GM21576 (cell line): ENCODE results near the gene SYNE2.

Experiments used
- ATAC-seq: cut with Tn5 transposase; IDR thresholded peaks from one replicate; pipeline ENCODE4 v1.9.1; 2021; ENCODE audit warnings: mild to moderate bottlenecking, moderate library complexity; ENCODE audit not compliant: unreplicated experiment

The SYNE2 gene

GRCh38 chr14:64212666-64213065 is 359.9 kb downstream of the SYNE2 start:
- ATAC-seq = no peak

DNA sequence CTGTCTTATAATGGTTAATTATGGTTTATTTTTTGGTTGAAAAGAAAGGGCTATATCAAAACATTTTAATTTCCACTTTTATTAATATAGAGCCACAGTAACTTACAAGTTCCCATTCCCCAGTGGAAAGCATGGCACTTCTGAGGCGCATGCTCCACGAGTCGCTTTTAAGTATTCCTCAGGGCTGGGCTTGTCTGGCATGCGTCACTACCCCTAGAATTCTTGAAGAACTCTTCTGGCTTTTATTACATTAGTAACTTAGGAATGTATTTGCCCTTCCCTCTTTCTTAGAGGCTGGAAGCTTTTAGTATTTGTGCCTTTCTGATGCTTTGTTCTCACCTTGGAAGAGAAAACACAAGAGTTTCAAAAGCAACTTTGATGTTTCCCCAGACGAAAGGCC is 360.3 kb downstream of the SYNE2 start:
- no peak for ATAC-seq

GRCh38 chr14:64213853-64214570 is 361.2 kb downstream of the SYNE2 start:
- no peak for ATAC-seq

DNA sequence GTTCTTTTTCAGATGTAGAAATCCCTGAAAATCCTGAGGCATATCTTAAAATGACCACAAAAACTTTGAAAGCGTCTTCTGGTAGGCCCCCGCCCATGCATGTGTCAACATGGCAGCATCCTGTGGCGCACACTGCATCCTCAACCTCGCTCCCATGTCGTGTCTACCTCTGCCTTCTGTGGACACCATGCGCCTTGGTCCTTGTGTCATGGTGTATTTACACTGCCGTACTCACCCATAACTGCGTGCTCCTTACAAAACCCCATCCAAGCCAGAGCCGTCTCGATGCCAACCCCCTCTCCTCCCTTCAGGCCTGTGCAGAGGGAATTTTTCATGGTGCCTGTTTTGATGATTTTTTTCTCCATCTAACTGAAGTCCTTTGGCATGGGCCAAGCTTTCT is 362.5 kb downstream of the SYNE2 start:
- ATAC-seq = no peak

GRCh38 chr14:64215978-64216377 is 363.2 kb downstream of the SYNE2 start:
- ATAC-seq = no peak

GRCh38 chr14:64217308-64217707 is 364.5 kb downstream of the SYNE2 start:
- ATAC-seq = peak; percentile 48

- no peak for ATAC-seq
Measured at GRCh38 chr14:64217834-64218233, 365.0 kb downstream of the SYNE2 start.

DNA sequence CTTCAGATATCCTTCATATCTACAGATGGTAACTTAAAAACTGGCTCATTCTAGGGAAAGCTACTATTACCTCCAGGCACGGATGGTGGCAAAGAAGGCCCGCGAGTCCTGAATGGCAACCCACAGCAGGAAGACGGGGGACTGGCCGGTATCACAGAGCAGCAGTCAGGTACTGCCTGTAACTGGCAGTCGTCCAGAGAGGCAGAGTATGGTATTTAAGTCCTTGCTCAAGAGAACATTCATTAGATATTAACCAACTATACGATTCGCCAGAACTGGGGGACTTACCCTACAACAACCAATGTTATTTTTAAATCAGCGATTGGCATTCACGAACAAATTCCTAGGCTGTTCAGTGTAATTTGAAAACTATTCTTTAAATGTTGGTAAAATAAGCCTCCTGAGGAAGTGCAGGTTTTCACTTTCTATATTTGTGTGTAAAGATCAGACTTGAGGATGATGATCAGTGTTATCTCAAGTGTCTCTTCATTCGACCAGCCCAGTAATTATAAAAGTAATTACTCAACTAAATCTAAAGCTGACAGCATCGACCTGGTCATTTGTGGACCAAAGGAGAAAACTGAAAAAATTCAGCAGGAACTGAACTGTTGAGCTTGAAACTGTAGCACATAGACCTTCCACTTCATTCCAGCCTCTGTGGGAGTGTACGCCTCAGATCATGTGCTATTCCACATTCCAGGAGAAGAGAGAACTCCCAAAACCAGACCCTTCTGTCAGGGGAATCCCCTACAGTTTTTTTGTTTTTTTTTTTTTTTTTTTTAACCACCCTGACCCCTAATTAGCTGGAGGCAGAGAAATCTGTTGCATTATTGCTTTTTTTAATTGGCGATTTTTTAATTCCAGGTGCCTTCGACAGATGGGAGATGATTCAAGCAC is 365.8 kb downstream of the SYNE2 start:
- no peak for ATAC-seq

GRCh38 chr14:64220056-64220455 is 367.3 kb downstream of the SYNE2 start:
- ATAC-seq = no peak

DNA sequence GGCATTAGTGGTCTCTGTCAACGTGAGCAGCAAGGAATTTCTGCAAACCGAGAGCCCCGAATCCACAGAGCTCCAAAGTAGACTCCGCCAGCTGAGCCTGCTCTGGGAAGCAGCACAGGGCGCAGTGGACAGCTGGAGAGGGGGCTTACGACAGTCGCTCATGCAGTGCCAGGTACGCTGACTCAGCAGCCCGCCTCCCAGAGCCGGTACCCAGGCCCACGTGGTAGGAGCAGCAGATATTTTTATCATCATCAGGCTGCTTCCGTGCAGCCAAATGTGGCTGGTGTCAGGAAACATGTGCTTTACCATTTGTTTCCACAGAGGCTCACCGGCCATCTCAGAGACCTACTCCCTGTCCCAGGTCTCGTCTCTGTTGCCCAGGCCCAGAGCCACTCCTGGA is 367.7 kb downstream of the SYNE2 start:
- no peak for ATAC-seq

DNA sequence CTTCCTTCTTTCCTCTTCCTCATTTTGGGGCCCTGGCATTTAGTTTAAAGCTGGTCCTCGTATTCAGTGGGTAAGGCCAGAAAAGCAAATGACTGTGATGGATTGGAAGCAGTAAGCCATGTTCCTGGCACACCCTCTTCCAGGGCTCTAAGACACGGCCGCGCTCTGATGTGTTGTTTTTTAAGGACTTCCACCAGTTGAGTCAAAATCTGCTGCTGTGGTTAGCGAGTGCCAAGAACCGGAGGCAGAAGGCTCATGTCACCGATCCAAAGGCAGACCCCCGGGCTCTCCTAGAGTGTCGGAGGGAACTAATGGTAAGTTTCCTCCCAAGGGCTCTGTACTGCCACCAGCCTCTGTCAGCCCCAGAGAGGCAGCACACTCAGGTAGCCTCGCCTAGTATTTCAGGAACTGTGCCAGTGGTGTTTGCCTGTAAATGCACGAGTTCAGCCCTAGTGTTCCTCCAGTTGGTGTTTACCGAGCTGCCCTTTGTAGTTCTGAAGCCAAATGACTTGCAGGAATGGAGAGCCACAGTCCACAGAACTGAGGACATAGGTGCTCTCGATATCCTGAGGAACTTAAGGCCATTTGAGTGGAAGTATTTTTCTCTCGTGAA is 368.7 kb downstream of the SYNE2 start:
- no peak for ATAC-seq

DNA sequence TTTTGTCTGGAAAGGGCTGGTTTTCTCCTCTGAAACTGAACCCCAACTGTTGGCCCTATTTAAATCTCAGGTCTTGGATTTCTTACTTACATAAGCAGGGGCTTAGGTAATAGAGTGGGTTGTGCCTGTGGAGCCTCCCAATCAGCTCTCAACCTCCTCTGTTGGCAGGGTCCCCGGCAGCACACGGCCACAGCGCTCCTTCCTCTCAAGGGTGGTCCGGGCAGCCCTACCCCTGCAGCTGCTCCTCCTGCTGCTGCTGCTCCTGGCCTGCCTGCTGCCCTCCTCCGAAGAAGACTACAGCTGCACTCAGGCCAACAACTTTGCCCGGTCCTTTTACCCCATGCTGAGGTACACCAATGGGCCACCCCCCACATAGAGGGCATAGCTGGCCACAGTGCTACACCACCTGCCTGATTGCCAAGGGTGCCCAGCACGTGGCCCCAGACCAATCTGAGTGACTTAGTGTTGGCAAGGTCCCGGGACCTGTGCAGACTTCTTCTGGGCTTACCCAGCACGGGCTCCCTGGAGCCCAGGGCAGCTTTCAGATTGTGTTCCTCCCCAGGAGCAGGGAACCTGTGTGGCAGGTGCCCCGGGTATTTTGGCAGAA is 372.4 kb downstream of the SYNE2 start:
- ATAC-seq = no peak

DNA sequence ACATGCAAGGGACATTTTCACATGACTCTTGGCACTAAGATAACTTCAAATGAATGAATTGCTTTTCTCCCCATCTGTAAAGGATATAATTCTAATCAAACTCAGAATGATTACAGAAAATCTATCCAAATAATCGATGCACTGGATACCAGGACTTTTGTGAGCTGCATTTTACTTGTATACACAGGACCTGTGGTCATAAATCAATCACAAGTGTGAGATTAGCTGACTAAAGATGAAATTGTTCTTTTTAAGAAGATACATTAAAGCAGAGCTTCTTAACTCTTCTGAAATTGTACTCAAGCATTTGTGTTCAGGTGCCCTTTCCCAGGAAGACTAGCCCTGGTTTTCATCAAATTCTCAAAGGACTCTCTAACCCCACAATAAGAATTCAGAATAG is 375.1 kb downstream of the SYNE2 start:
- no peak for ATAC-seq

DNA sequence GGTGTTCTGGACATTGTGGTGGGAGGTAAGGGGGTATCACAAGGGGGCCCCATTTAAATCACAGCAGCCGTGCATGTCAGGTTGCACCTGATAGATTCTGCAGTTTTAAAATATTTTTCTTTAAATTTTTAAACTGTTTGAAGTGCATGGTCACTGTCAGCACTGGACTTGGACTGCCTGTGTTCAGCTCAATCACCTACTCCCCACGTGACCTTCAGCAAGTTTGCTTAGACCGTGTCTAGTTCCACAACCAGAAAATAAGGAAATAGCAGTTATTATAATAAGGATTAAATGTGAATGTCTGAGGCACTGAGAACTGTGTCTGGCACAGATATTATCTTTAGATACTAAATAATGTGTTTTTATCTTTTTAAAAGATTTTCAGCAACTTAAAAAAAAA is 376.7 kb downstream of the SYNE2 start:
- ATAC-seq = no peak

DNA sequence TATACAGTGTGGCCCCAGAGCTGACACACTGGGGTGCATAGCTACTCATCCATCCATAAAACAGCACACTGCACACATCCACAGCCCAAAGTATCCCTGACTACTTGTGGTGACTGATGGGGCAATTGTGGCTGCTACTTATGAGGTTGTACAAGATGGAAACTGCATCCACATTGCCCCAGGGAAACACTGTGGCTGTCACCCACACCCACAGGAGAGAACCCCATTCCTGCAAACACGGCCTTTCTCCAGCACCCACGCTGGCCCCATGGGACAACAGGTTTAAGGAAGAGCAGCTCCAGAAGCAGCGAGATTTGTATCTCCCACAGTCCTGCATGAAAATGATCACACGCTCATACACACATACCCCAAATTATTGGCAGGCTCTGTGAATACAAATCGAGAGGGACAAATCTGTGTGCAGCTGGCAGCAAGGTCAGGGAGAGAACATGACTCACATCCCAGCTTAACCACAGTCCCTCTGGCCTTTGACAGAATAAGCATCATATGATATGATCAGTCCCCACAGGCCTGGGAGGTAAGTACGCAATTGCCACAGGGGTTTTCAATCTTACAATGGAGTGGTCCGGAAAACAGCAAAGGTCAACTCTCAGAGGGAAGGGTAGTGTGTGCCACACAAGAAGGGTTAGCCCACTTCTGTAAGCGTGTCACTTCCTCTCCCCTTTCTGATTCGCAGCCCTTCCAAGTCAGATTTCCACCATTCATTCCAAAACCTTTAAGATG is 379.5 kb downstream of the SYNE2 start:
- no peak for ATAC-seq

GRCh38 chr14:64232944-64233343 is 380.1 kb downstream of the SYNE2 start:
- no peak for ATAC-seq

DNA sequence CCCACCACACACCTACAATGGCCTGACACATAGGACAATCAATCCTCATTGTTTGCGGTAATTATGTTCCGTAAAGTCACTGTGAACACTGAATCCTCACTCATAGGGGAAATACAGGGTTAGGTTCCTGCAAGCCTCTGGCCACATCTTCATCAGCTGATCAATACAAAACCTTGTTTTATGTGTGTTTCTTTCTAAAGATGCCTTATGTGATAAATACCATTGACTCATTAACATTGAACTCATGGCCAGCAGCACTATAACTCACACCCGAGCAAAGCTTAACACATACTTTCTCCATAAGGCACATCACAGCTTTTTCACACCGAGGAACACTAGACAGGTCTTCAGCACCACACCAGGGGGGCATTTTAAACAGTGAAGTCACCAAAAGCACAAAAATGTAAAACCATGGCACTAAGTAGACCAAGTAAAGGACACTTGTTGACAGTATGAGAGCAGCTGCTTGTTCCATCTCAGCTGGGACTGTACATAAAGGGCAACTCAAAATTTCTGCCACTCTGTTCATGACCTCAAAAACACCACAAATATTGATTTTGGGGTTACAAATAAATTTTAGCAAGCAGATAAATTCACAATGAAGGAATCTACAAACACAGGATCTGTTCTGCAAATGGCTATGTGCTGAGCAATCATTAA is 380.9 kb downstream of the SYNE2 start:
- ATAC-seq = no peak

DNA sequence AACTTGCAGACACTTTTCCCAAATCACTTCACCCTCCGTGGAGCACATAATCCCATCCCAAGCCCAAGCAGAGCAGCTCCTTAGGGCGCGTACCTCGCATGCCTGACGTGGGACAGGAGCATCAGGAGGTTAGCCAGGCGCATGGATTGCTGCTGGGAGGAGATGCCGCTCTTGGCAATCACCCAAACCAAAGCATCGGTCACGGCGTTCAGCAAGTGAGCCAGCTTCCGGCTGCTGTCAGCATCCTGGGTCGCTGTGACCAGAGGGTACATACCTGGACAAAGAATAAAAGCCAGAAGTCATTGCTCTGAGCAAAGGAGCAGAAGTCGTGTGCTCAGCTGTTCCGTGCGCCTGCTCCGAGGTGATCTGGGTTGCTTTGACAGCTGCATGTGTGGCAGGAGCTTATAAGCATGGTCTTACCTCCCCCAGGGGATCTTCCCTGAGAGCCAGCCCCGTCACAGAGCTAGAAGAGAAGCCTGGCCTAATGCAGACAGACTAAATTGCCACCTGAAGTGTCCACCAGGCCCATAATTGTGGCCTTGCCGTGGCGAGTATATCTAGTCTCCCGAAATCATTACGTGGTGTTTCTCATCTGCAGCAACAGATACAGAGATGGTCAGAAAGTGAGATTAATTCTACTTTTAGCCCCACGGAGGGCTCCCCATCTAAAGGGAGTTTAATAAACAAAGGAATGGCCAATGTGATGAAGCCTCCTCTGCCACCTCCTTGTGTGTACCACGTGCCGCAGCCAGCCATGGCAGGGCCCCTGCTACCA is 382.3 kb downstream of the SYNE2 start:
- no peak for ATAC-seq
